Measurements from ENCODE around the gene ACOT4.

GRCh38 chr14:73627151-73627558 is 35.5 kb downstream of the ACOT4 start:
- TF ChIP-seq CTCF (IDR thresholded peaks at IDR 0.05) (no peak), POLR2A (IDR thresholded peaks at IDR 0.05) (no peak), POLR2AphosphoS5 (IDR thresholded peaks at IDR 0.05; ENCODE audit: insufficient read depth in 1 of 2, low read depth in 1 of 2) (no peak)
